Transverse colon (tissue), 4 donors: ENCODE data around the gene ARHGEF40.

Experiments
- EP300 ChIP-seq: sonication (generic); formaldehyde crosslinking; IDR thresholded peaks from one replicate; pipeline ENCODE4 v1.6.1; 2017; ENCODE audit warnings: antibody characterized with exemption, low read depth
- POLR2A ChIP-seq: fragments of 450-650 bp; IDR thresholded peaks from one replicate; pipeline ENCODE4 v1.6.1; 2016; ENCODE audit warnings: antibody characterized with exemption, mild to moderate bottlenecking, moderate library complexity
- POLR2AphosphoS5 ChIP-seq, 3 donors: sonication (generic); formaldehyde crosslinking; IDR thresholded peaks; one replicate each; pipeline ENCODE4 v1.6.1; 2016; ENCODE audit warnings: antibody characterized with exemption in 3 of 3
- TF ChIP-seq, protein P1 (sequence below), 5 experiments: fragments of 200-600 bp in 3 of 5; fragments of 450-650 bp in 2 of 5; sonication (generic) in 3 of 5; IDR thresholded peaks; 1 replicate in 2 of 5; 2 replicates in 3 of 5; pipeline ENCODE4 v1.5.1; 2016 to 2017; ENCODE audit warnings: antibody characterized with exemption in 5 of 5, inconsistent platforms in 3 of 5, mild to moderate bottlenecking in 2 of 5, moderate library complexity in 1 of 5

DNA sequence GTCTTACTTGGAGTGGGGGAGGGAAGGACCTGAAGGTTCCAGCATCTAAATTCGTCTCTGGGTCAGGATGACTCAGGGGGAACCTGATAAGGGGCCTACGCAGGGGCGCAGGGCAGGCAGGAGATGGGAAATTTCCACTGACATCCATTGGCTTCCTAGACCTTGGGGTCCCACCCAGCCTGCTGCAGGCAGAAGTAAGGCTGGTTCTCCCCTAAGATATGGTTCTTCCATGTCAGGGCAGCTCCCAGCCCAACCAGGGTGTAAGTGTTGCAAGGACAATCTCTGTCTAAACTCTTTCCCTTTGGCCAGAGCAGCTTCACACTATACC lies 43.2 kb upstream of the ARHGEF40 start:
- TF ChIP-seq, protein P1, sequence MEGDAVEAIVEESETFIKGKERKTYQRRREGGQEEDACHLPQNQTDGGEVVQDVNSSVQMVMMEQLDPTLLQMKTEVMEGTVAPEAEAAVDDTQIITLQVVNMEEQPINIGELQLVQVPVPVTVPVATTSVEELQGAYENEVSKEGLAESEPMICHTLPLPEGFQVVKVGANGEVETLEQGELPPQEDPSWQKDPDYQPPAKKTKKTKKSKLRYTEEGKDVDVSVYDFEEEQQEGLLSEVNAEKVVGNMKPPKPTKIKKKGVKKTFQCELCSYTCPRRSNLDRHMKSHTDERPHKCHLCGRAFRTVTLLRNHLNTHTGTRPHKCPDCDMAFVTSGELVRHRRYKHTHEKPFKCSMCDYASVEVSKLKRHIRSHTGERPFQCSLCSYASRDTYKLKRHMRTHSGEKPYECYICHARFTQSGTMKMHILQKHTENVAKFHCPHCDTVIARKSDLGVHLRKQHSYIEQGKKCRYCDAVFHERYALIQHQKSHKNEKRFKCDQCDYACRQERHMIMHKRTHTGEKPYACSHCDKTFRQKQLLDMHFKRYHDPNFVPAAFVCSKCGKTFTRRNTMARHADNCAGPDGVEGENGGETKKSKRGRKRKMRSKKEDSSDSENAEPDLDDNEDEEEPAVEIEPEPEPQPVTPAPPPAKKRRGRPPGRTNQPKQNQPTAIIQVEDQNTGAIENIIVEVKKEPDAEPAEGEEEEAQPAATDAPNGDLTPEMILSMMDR (IDR thresholded peaks at IDR 0.05): no peak
- TF ChIP-seq POLR2A (no peak), POLR2AphosphoS5 (IDR thresholded peaks at IDR 0.05) (no peak), EP300 (no peak)
